ENCODE data around the gene NUP160. TPM values are rescaled to one million over a fixed set of nuclear protein-coding genes. Genes with fewer than 3 reads are reported as not detected.
"Not testable (repeated sequence)": the region's sequence is repeated elsewhere in the genome, so short reads cannot be mapped to it uniquely, and the experiment has no call there.

The NUP160 gene
- total RNA-seq, 4 donors from 2014 or later, result 5.6 to 44.6 (median 22.1) TPM

GRCh38 chr11:47881145-47881544, 33.0 kb upstream of the NUP160 start:
- TF ChIP-seq EP300 (IDR thresholded peaks at IDR 0.05; ENCODE audit: low read depth), result no peak
- TF ChIP-seq, protein P1, sequence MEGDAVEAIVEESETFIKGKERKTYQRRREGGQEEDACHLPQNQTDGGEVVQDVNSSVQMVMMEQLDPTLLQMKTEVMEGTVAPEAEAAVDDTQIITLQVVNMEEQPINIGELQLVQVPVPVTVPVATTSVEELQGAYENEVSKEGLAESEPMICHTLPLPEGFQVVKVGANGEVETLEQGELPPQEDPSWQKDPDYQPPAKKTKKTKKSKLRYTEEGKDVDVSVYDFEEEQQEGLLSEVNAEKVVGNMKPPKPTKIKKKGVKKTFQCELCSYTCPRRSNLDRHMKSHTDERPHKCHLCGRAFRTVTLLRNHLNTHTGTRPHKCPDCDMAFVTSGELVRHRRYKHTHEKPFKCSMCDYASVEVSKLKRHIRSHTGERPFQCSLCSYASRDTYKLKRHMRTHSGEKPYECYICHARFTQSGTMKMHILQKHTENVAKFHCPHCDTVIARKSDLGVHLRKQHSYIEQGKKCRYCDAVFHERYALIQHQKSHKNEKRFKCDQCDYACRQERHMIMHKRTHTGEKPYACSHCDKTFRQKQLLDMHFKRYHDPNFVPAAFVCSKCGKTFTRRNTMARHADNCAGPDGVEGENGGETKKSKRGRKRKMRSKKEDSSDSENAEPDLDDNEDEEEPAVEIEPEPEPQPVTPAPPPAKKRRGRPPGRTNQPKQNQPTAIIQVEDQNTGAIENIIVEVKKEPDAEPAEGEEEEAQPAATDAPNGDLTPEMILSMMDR (IDR thresholded peaks at IDR 0.05), result no peak
- no peak for TF ChIP-seq POLR2A (IDR thresholded peaks at IDR 0.05)
- no peak for TF ChIP-seq POLR2AphosphoS5 (IDR thresholded peaks at IDR 0.05)
- H3K27ac ChIP-seq, result no peak overlapping the region
- in situ Hi-C loops (cut with MboI; ENCODE audit: low pct_ligation_motif_present in 1 of 4, low pct_unique_long_range_greater_than_20kb in 1 of 4, low sequenced_read_pairs in 3 of 4), result no loop called here
- H3K4me3 ChIP-seq, result no peak overlapping the region
- 71 to 85% methylated on average over 3 to 7 of the region's 7 CpGs for WGBS, 2 donors (ENCODE audit: low coverage in 1 of 2)
- H3K27me3 ChIP-seq, result no peaks in the 10 kb centered on the region
- no peaks in the 10 kb centered on the region for H3K36me3 ChIP-seq
- H3K4me1 ChIP-seq, result peaks cover 0 to 9% (median 3%) of the 10 kb centered on the region in 4 donors
- intact Hi-C loops (cut with DNase I; ENCODE audit: low total_unique reads), result no loop called here
- H3K9me3 ChIP-seq, result peaks cover 0 to 7% of the 10 kb centered on the region in 2 donors
- no peak for DNase-seq

DNA sequence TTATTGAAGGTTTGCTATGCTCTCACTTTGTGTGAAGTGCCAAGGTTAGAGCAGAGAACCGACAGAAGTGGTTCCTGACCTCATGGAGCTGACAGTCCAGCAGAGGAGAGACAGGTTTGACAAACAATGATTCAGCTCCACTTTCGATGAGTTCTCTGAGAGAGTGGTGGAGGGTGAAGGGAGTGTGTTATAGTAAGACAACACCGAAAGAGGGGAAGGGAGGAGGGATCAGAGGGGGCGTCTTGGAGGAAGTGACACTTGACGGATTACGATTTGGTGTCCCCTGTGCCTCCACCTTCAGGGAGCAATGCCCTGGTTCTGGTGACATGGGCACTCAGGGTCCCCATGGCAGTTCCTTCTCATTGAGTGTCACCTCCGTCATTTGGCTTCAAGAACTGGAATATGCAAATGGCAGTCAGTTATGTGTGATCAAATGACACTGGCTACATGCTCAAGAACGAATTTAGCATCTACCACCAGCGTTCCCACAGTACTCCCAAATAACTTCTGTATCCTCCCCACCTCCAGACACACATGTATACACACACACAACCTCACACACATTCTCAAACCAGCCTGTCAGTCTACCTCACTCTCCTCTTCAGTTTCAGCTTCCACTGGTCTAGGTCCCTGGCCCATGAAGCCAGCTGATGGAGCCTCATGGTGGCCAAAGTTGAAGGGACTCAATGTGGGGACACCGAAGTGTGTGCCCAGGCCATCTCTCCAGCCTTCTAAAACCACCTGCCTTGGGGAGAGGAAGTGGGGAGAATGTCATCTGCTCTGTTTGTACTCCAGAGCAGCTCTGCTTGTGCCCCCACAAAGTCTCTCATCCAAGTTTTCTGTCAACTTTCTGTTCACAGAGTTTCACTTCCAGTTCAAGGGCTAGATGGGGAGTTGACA, 31.4 kb upstream of the NUP160 start:
- no peaks in the 10 kb centered on the region for H3K27me3 ChIP-seq
- no peaks in the 10 kb centered on the region for H3K36me3 ChIP-seq
- DNase-seq, result no peak
- H3K4me1 ChIP-seq, result no peaks in the 10 kb centered on the region
- intact Hi-C loops (cut with DNase I; ENCODE audit: low total_unique reads), result no loop called here
- WGBS, 2 donors (ENCODE audit: low coverage in 1 of 2), result 79 to 90% methylated on average over 2 to 10 of the region's 10 CpGs
- H3K9me3 ChIP-seq, result peaks cover 8 to 14% of the 10 kb centered on the region in 2 donors
- in situ Hi-C loops (cut with MboI; ENCODE audit: low pct_ligation_motif_present in 1 of 4, low pct_unique_long_range_greater_than_20kb in 1 of 4, low sequenced_read_pairs in 3 of 4), result no loop called here
- TF ChIP-seq, protein P1 (IDR thresholded peaks at IDR 0.05), result no peak
- TF ChIP-seq EP300 (IDR thresholded peaks at IDR 0.05; ENCODE audit: low read depth), result no peak
- no peak for TF ChIP-seq POLR2AphosphoS5 (IDR thresholded peaks at IDR 0.05)
- no peak for TF ChIP-seq POLR2A (IDR thresholded peaks at IDR 0.05)
- no peak overlapping the region for H3K4me3 ChIP-seq
- H3K27ac ChIP-seq, result no peak overlapping the region

GRCh38 chr11:47875858-47876257, 27.7 kb upstream of the NUP160 start:
- DNase-seq; H3K4me1 ChIP-seq; intact Hi-C loops (cut with DNase I; ENCODE audit: low total_unique reads); H3K27ac ChIP-seq; H3K4me3 ChIP-seq; in situ Hi-C loops (cut with MboI; ENCODE audit: low pct_ligation_motif_present in 1 of 4, low pct_unique_long_range_greater_than_20kb in 1 of 4, low sequenced_read_pairs in 3 of 4); H3K36me3 ChIP-seq; H3K27me3 ChIP-seq: not testable (repeated sequence)
- 92% methylated on average over 6 to 10 of the region's 10 CpGs for WGBS, 2 donors (ENCODE audit: low coverage in 1 of 2)
- H3K9me3 ChIP-seq, result peaks cover 8 to 14% of the 10 kb centered on the region in 2 donors

- 63 to 90% methylated on average over 2 of the region's 2 CpGs for WGBS, 2 donors (ENCODE audit: low coverage in 1 of 2)
- DNase-seq, result no peak
- in situ Hi-C loops (cut with MboI; ENCODE audit: low pct_ligation_motif_present in 1 of 4, low pct_unique_long_range_greater_than_20kb in 1 of 4, low sequenced_read_pairs in 3 of 4), result no loop called here
- intact Hi-C loops (cut with DNase I; ENCODE audit: low total_unique reads), result loop anchor here (5.0 kb wide), 1 partner anchor 1668 kb away; no protein-coding TSS in a partner anchor
- H3K36me3 ChIP-seq, result no peaks in the 10 kb centered on the region
- H3K27me3 ChIP-seq, result no peaks in the 10 kb centered on the region
- TF ChIP-seq POLR2A (IDR thresholded peaks at IDR 0.05) (no peak), POLR2AphosphoS5 (IDR thresholded peaks at IDR 0.05) (no peak), EP300 (IDR thresholded peaks at IDR 0.05; ENCODE audit: low read depth) (no peak)
- TF ChIP-seq, protein P1 (IDR thresholded peaks at IDR 0.05), result no peak
- peaks cover 0 to under 1% of the 10 kb centered on the region in 2 donors for H3K9me3 ChIP-seq
- H3K4me1 ChIP-seq, result peaks cover 0 to 8% (median 0%) of the 10 kb centered on the region in 4 donors
- H3K27ac ChIP-seq, result no peak overlapping the region
- no peak overlapping the region for H3K4me3 ChIP-seq
Measured at GRCh38 chr11:47870404-47870803, 22.3 kb upstream of the NUP160 start.
